Measurements from ENCODE around the gene PFKM. TPM values are rescaled to one million over a fixed set of nuclear protein-coding genes. Genes with fewer than 3 reads are reported as not detected.

The PFKM gene
- total and polyA plus RNA-seq, 2 donors (not counting 3 experiments of a cell fraction or from before 2014, with no cell fraction given) = 53.4 to 74.4 TPM

- no peak overlapping the region for H3K9ac ChIP-seq (replicated peaks; ENCODE audit: extremely low read depth, insufficient read depth, low read length)
- ChIA-PET CTCF (interaction anchor here (1.0 kb wide), 1 partner anchor 10 kb away, joined by 4 read pairs; no protein-coding TSS in a partner anchor), POLR2A (no interaction called here)
- H2AFZ ChIP-seq (ENCODE audit: low read depth, low read length) = no peak overlapping the region
- no peaks in the 10 kb centered on the region for H3K79me2 ChIP-seq (ENCODE audit: control insufficient read depth, insufficient read depth, low read length)
- dilution Hi-C loops (cut with MboI; ENCODE audit: extremely low pct_ligation_motif_present, low sequenced_read_pairs) = no loop called here
- no peaks in the 10 kb centered on the region for H3K36me3 ChIP-seq (ENCODE audit: control insufficient read depth in 2 of 2, extremely low read depth in 1 of 2, insufficient read depth in 2 of 2, low read length in 2 of 2)
- peaks cover 65 to 66% of the 10 kb centered on the region in 2 experiments for H3K27me3 ChIP-seq (ENCODE audit: control insufficient read depth in 2 of 2, insufficient read depth in 2 of 2, low read length in 2 of 2)
- H3K4me2 ChIP-seq (ENCODE audit: insufficient read depth, low read length) = no peak overlapping the region
- intact Hi-C loops (cut with micrococcal nuclease) = loop anchor here (5.0 kb wide), 1 partner anchor 271 kb away; no protein-coding TSS in a partner anchor
- no peak for DNase-seq (ENCODE audit: low read depth, low spot score)
- H3K4me1 ChIP-seq (ENCODE audit: control insufficient read depth, extremely low read depth, insufficient read depth, low read length) = no peaks in the 10 kb centered on the region
- H4K20me1 ChIP-seq (replicated peaks; ENCODE audit: control insufficient read depth, extremely low read depth, insufficient read depth, low read length) = no peaks in the 10 kb centered on the region
- no peaks in the 10 kb centered on the region for H3K9me1 ChIP-seq (replicated peaks; ENCODE audit: control insufficient read depth, extremely low read depth, insufficient read depth, low read length)
- BruUV-seq (replicated peaks) = no TSS peak
- no peak overlapping the region for H3K4me3 ChIP-seq (replicated peaks in 1 of 3; ENCODE audit: insufficient read depth in 1 of 3, low read depth in 1 of 3, low read length in 3 of 3)
- TF ChIP-seq POLR2AphosphoS5 (IDR thresholded peaks at IDR 0.05; ENCODE audit: insufficient read depth, low read depth, low read length) (no peak), CTCF (IDR thresholded peaks at IDR 0.05; ENCODE audit: extremely low read depth in 1 of 2, insufficient read depth in 1 of 2, low read depth in 1 of 2, low read length in 2 of 2) (no peak), MYC (IDR thresholded peaks at IDR 0.05; ENCODE audit: low read depth, low read length) (no peak), FOS (IDR thresholded peaks at IDR 0.05; ENCODE audit: borderline replicate concordance, insufficient read depth, low read length) (no peak), POLR2A (IDR thresholded peaks at IDR 0.05; ENCODE audit: low read depth, low read length) (no peak), JUN (IDR thresholded peaks at IDR 0.05; ENCODE audit: borderline replicate concordance, insufficient read depth, insufficient read length, low read depth) (no peak), EZH2 (IDR thresholded peaks at IDR 0.05; ENCODE audit: borderline replicate concordance, low read depth, low read length, severe bottlenecking) (no peak), GATA2 (IDR thresholded peaks at IDR 0.05; ENCODE audit: insufficient read depth, insufficient read length, low read depth, low read length) (no peak)
- TF ChIP-seq, protein P1, sequence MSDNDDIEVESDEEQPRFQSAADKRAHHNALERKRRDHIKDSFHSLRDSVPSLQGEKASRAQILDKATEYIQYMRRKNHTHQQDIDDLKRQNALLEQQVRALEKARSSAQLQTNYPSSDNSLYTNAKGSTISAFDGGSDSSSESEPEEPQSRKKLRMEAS (IDR thresholded peaks at IDR 0.05; ENCODE audit: insufficient read depth, insufficient read length) = no peak
- no peak overlapping the region for H3K27ac ChIP-seq (ENCODE audit: insufficient read depth, low read depth, low read length)
- H3K9me3 ChIP-seq (replicated peaks; ENCODE audit: control insufficient read depth, insufficient read depth, low read length) = no peaks in the 10 kb centered on the region
- no peak for FAIRE-seq
Observed at GRCh38 chr12:48180857-48181495, 61.8 kb downstream of the PFKM start.
